ENCODE results near the gene DCP1B.
A peak's percentile ranks its signal among the peaks of the same experiment; 100 is the strongest.
"Not testable (repeated sequence)": the region's sequence is repeated elsewhere in the genome, so short reads cannot be mapped to it uniquely, and the experiment has no call there.

DCP1B gene

GRCh38 chr12:1977109-1977508, 27.1 kb downstream of the DCP1B start:
- no peak for DNase-seq (ENCODE audit: low read depth, low spot score)

DNA sequence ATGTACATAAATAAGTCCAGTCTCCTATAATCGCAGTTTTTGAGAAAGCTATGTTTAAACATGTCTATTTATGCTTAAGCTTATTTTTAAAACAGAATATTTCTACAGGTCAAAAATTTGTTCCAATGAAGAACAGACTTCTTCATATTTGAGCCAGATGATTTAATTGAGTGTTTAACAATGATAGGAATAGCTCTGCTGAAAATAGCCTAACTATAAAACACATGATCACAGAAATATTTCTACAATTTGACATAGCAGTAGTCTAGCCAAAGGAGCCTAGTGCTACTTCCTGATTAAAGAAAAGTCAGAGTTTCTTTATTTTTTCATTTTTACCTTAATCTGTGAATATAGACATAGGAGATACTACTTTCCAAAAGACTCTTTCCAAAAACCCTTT, 29.4 kb downstream of the DCP1B start:
- no peak for DNase-seq (ENCODE audit: low read depth, low spot score)

- no peak for DNase-seq (ENCODE audit: low read depth, low spot score)
Measured at GRCh38 chr12:1972856-1973317, 31.4 kb downstream of the DCP1B start.

- DNase-seq (ENCODE audit: low read depth, low spot score), result no peak
Measured at GRCh38 chr12:1972260-1972659, 32.0 kb downstream of the DCP1B start.

- no peak for DNase-seq (ENCODE audit: low read depth, low spot score)
Measured at GRCh38 chr12:1970331-1970900, 33.8 kb downstream of the DCP1B start.

DNA sequence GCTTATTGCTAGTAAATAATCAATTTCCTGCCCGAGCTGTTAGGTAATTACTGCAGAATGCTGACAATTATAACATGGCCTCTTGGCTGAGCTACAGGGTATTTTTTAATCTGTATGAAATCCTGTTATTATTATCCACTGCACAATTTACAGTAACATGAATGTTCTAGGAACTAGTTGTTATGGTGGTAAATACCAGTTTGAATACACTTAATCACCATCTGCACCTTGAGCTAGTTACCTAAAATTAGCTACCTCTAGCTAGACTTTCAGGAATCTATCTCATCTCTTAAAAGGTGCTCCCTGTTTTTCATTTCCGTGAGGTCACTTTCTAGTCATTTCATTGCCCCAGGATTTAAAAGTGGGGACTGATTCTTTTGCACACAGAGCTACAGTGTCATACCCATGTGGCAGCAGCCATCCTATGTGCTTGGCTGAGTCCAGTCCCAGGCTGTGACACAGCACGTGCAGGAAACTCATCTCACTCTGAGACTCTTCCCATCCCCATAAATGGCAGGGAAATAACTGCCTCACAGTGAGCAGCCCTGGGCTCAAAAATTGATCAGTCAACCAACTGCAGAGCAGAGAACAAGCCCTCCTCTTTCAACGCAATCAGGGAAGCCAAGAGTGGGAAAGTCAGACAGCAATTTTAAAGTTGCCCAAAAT, 37.6 kb downstream of the DCP1B start:
- DNase-seq (ENCODE audit: low read depth, low spot score), result no peak

GRCh38 chr12:1965916-1966315, 38.3 kb downstream of the DCP1B start:
- no peak for DNase-seq (ENCODE audit: low read depth, low spot score)

- DNase-seq (ENCODE audit: low read depth, low spot score), result no peak
Measured at GRCh38 chr12:1962051-1963020, 41.9 kb downstream of the DCP1B start.

DNA sequence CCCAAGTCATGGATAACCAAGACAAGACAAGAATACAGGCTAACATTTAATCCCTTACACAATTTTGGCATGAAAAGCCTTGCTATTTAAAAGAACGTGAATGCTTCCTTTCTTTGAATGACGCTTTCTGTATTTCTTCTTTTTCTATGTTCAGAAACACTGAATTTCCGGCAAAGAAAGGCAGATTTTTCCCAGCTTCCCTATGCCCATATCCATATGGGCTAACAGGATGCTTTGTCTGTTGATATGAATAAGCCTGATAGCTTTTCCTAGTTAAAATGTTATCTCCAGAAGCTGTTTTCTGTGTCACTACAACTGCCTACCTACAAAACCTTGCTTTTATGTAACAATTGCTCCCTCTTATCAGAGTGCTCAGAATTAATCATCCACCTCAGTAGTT, 47.5 kb downstream of the DCP1B start:
- DNase-seq (ENCODE audit: low read depth, low spot score), result no peak

DNA sequence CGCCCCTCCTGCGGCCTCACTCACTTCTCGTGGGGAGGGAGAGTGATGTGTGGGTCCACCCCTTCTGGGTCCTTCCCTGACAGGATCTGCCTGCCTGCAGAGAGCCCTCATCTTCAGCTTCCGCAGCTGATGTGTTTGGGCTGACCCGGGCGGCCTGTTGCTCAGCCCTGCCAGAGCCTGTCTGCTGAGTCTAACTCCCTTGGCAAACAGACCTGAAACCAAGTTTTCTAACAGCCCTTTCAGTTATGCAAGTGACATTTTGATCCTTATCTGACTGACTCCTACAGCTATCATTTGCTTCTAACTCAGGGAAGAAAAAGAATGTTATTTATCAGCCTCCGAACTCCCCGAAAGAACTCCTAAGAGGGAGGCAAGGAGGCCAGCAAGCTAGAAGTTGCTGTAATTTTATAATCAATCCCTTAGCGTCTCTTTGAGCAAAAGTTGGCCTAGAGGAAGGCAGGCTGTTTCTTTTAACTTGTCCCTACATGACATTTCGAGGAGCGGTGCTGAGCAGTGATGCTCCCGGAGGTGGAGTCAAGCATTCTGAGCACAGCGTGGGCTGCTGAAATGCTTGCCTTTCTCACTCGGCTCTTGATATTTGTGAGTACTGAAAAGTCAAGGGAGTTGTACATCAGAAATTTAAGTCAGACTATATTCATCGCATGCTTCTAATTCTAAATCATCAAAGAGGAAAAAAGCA, 54.3 kb downstream of the DCP1B start:
- no peak for DNase-seq (ENCODE audit: low read depth, low spot score)

DNA sequence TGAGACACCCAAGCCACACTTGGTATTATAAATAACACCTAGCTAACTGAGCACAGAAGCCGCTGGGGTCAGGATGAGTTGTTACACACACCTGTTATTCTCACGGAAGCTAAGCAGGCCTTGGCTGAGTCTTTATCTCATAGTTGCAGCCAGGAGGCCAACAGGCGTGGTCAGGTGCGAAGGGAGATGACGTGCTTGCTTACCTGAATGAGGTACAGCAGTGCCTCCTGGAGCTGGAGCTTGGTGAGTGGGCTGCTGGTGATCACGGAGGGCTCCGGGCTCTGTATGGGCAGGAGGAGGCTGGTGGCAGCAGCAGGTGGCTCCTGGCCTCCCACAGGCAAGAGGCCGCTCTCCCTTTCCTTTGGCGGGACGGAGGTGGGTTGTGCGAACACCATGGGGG, 55.4 kb downstream of the DCP1B start:
- DNase-seq (ENCODE audit: low read depth, low spot score), result no peak

- DNase-seq (ENCODE audit: low read depth, low spot score), result no peak
Measured at GRCh38 chr12:1947081-1947480, 57.2 kb downstream of the DCP1B start.

DNA sequence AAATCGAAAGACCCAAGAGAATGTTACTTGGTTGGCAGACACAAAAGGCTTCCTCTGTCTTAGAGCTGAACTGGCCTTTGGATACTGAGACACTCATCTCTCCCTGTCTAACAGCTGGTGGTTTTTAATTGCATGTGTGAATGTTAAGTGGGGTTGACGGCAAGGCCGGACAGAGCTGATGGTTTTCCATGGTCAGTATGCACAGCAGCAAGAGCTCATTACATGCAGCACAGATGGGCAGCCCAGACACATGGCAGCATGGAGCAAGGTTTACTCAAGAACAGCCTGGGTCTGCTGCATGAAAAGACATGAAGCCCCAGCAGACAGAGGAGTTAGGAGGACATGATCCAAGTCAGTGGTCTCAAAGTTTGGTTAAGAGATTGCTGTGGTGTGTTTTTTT, 58.0 kb downstream of the DCP1B start:
- DNase-seq (ENCODE audit: low read depth, low spot score), result no peak

- not testable (repeated sequence) for DNase-seq (ENCODE audit: low read depth, low spot score)
Measured at GRCh38 chr12:1945502-1945901, 58.8 kb downstream of the DCP1B start.

- peak; percentile 79 for DNase-seq (ENCODE audit: low read depth, low spot score)
Measured at GRCh38 chr12:1939801-1940607, 64.3 kb downstream of the DCP1B start.

DNA sequence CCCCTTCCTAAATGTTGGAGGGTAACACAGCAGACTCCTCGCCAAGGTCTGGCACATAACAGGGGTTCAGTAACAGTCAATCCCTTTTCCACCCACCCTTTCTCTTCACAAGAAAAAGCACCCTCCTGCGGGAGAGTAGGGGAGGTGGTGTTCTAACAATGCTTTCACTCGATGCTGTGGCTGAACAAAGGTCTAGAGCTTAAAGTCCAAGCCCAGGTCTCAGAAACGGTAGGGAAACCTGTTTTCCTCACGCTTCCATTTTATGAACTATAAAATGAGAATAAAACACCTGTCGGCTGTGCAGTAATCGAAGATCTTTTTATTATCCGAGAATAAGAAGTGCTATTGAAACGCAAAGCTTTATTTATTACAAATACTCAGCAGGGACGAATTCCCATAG, 64.9 kb downstream of the DCP1B start:
- no peak for DNase-seq (ENCODE audit: low read depth, low spot score)

DNA sequence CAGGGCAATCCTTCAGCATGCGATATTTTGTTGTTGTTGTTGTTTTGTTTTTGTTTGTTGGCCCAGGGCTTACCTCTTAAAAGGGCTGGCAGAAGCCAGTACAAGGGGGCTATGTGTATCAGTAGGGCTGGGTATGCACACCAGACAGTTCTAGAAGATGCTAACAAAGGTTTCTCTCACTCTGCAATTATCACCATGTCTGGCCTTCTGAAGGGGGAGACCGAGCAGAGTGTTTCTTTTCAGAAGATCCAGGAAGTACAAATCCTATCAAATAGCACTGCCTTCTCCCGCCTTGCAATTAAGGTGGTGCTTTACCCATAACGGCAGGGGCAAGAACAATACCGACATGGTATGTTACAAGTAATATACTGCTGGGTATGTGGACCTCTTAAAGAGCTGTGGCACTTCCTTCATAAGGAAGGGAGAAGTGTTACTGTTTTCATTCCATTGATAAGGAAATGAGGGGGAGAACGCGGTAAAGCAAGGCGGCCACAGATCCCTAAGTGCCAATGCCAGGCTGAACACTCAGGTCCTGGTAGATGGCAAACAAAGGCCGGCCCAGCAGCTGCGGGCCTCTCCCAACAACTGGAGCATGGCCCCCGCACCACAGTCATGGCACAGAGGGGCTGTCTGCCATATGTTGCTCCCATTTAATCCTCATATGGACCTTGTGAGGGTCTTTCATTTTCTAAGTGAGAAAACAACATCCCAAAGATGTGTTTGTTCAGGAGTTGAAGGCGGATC, 66.6 kb downstream of the DCP1B start:
- DNase-seq (ENCODE audit: low read depth, low spot score), result no peak

DNA sequence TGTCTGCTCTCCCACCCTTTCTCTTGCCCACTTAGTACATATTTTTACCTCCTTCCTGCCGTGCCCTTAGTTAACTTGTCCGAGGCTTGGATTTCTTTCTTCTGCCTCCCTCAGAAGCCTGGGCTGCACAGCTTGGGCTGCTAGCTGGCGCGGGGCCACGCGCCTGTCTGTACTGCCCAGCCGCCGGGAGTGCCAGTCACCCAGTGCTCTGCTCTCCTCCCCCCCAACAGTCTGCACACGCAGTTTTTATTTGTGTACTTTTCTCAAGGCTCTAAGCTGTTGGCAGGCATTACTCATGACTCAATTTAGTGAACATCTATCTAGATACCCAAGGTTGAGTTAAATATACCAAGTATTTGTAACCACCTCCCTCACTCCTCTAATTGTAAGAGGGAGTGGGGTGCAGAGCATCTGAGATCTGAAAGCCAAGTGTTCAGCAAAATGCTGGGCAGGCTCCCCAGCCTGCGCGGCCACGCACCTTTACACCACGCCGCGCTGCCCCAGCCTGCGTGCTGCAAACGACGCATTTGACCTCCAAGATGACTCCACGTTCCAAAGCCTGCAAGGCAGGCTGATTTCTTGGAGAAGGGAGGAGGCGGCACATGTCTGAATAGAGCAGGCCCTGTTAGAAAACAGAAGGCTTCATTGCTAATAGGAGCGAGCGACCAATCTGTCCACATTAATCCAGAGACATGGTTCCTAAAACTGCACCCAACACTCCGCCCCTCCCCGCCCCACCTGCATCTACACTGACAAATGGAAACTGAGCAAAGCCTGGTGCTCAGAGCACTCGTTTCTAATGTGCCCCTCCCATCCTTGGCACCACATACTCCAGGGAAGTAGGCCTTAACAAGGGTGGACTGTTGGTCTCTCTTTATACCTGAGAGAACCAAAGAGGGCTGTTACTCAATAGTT, 67.6 kb downstream of the DCP1B start:
- DNase-seq (ENCODE audit: low read depth, low spot score), result no peak

DNA sequence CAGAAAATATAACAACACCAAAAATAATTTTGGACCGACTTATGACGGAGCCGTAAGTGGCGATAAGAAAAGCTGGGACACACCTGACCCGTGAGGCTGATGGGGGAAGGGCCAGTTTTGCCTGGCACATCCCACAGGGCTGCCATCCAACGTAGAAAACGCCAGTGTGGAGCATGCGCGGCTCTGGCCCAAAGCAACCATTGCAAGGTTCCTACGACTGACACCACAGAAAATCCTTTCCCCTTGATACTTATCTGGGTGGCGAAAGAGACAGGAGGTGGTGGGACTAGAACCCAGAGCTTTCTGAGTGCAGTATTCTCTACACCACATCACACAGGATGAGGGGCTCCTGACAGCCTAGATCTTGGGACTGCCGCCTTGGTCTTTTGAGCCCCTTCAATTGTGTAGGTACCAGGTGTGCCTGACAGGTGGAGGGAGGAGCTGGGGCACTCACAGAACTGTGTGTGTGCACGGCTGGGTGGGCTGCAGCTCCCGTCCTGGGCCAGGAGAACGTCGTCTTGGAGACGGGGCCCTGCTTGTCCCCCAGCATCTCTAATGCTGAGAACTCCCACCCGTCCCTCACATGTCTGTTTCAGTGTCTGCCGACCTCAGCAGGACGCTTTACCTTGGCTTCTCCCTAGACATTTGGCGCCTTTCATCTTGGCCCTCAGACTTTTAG, 68.4 kb downstream of the DCP1B start:
- no peak for DNase-seq (ENCODE audit: low read depth, low spot score)

Data from activated CD4-positive, CD25-positive, alpha-beta regulatory T cell treated with anti-CD3 and anti-CD28 coated beads, Interleukin-2, amount 50 U/mL, for 16 hours (primary cell).